Astrocyte of the spinal cord (primary cell): Measurements from ENCODE around the gene C4B.
A peak's percentile ranks its signal among the peaks of the same experiment; 100 is the strongest.
"Not testable (repeated sequence)": the region's sequence is repeated elsewhere in the genome, so short reads cannot be mapped to it uniquely, and the experiment has no call there.

ENCODE experiments used
- DNase-seq: peaks from one replicate; pipeline ENCODE4 v3.0.0; 2011; ENCODE audit warnings: low read depth, low spot score
- H3K4me3 ChIP-seq: 2 replicates; pipeline ENCODE4 v1.5.1; 2011; ENCODE audit warnings: low read depth, mild to moderate bottlenecking, low read length, moderate library complexity
- CTCF ChIP-seq: IDR thresholded peaks from 2 replicates; pipeline ENCODE4 v1.5.1; 2012; ENCODE audit warnings: low read depth, mild to moderate bottlenecking, low read length, inconsistent platforms
- in situ Hi-C: cut with HindIII; loops from 2 replicates; pipeline ENCODE4 v1.10.0; 2017; ENCODE audit warnings: low sequenced_read_pairs

The C4B gene

GRCh38 chr6:32046450-32047083, 32.0 kb downstream of the C4B start:
- TF ChIP-seq CTCF, result no peak
- H3K4me3 ChIP-seq, result no peak overlapping the region
- in situ Hi-C loops, result no loop called here
- DNase-seq, result peak; percentile 21

GRCh38 chr6:32047084-32047478, 32.5 kb downstream of the C4B start:
- no peak for TF ChIP-seq CTCF
- DNase-seq, result peak; percentile 23
- in situ Hi-C loops, result no loop called here
- no peak overlapping the region for H3K4me3 ChIP-seq

GRCh38 chr6:32047539-32047854, 32.9 kb downstream of the C4B start:
- TF ChIP-seq CTCF, result no peak
- in situ Hi-C loops, result no loop called here
- no peak for DNase-seq
- no peak overlapping the region for H3K4me3 ChIP-seq

GRCh38 chr6:32047855-32048766, 33.5 kb downstream of the C4B start:
- DNase-seq, result peak; percentile 20
- TF ChIP-seq CTCF, result peak; percentile 84
- H3K4me3 ChIP-seq, result no peak overlapping the region
- in situ Hi-C loops, result no loop called here

GRCh38 chr6:32049149-32049548, 34.6 kb downstream of the C4B start:
- H3K4me3 ChIP-seq, DNase-seq, in situ Hi-C loops: not testable (repeated sequence)

GRCh38 chr6:32049736-32050135, 35.1 kb downstream of the C4B start:
- DNase-seq, in situ Hi-C loops, H3K4me3 ChIP-seq: not testable (repeated sequence)

GRCh38 chr6:32050562-32050961, 36.0 kb downstream of the C4B start:
- no peak for TF ChIP-seq CTCF
- in situ Hi-C loops, result no loop called here
- no peak for DNase-seq
- H3K4me3 ChIP-seq, result no peak overlapping the region

- in situ Hi-C loops, H3K4me3 ChIP-seq, DNase-seq: not testable (repeated sequence)
These were observed 38.0 kb downstream of the C4B start for GRCh38 chr6:32052626-32053025.

GRCh38 chr6:32053314-32053713, 38.7 kb downstream of the C4B start:
- in situ Hi-C loops, DNase-seq, H3K4me3 ChIP-seq: not testable (repeated sequence)

GRCh38 chr6:32055756-32056155, 41.2 kb downstream of the C4B start:
- DNase-seq, in situ Hi-C loops: not testable (repeated sequence)

More at GRCh38 chr6:32055756-32056155, 41.2 kb downstream of the C4B start:
- H3K4me3 ChIP-seq, result not testable (repeated sequence)
